Body of pancreas (tissue), 4 donors: ENCODE measurements around the gene R3HDM4.

Experiments
- CTCF ChIP-seq, 7 experiments: fragments of 450-650 bp in 4 of 7; fragments of 200-600 bp in 3 of 7; sonication (generic) in 3 of 7; IDR thresholded peaks; one replicate each; pipeline ENCODE4 v1.5.1; 2016 to 2019; ENCODE audit warnings: antibody characterized with exemption in 7 of 7
- POLR2A ChIP-seq, 3 donors: fragments of 450-650 bp; IDR thresholded peaks; one replicate each; pipeline ENCODE4 v1.6.1; 2016; ENCODE audit warnings: antibody characterized with exemption in 3 of 3, mild to moderate bottlenecking in 2 of 3

GRCh38 chr19:902446-903226 lies 10.4 kb downstream of the R3HDM4 start:
- TF ChIP-seq CTCF (IDR thresholded peaks at IDR 0.05) (no peak), POLR2A (IDR thresholded peaks at IDR 0.05) (no peak)
